NCI-H1436 (cell line): Measurements from ENCODE around the gene GIMAP6.
"Not testable (repeated sequence)": the region's sequence is repeated elsewhere in the genome, so short reads cannot be mapped to it uniquely, and the experiment has no call there.

Experiments
- DNase-seq: peaks from one replicate; lab custom pipeline; 2025; lab: John Stamatoyannopoulos, UW

GIMAP6 gene

GRCh38 chr7:150631866-150632864 is at the start of gene GIMAP6:
TSS of gene GIMAP6 (minus strand) at chr7:150632385. CDS start at chr7:150630142, 2,243 bp downstream.
- no peak for DNase-seq

- DNase-seq = not testable (repeated sequence)
Measured at GRCh38 chr7:150680364-150680763, 48.2 kb upstream of the GIMAP6 start.

GRCh38 chr7:150678601-150679000 is 46.4 kb upstream of the GIMAP6 start:
- not testable (repeated sequence) for DNase-seq

- not testable (repeated sequence) for DNase-seq
Measured at GRCh38 chr7:150676854-150677253, 44.7 kb upstream of the GIMAP6 start.

GRCh38 chr7:150676276-150676675 is 44.1 kb upstream of the GIMAP6 start:
- DNase-seq = not testable (repeated sequence)

- no peak for DNase-seq
Measured at GRCh38 chr7:150675714-150676113, 43.5 kb upstream of the GIMAP6 start.

- not testable (repeated sequence) for DNase-seq
Measured at GRCh38 chr7:150671798-150672585, 39.8 kb upstream of the GIMAP6 start.

GRCh38 chr7:150668977-150669376 is 36.8 kb upstream of the GIMAP6 start:
- no peak for DNase-seq

GRCh38 chr7:150668472-150668911 is 36.3 kb upstream of the GIMAP6 start:
- DNase-seq = no peak

- DNase-seq = no peak
Measured at GRCh38 chr7:150666412-150666811, 34.2 kb upstream of the GIMAP6 start.

GRCh38 chr7:150665896-150666295 is 33.7 kb upstream of the GIMAP6 start:
- DNase-seq = no peak

- DNase-seq = no peak
Measured at GRCh38 chr7:150665089-150665748, 33.0 kb upstream of the GIMAP6 start.

GRCh38 chr7:150663802-150664494 is 31.8 kb upstream of the GIMAP6 start:
- no peak for DNase-seq

- not testable (repeated sequence) for DNase-seq
Measured at GRCh38 chr7:150662821-150663220, 30.6 kb upstream of the GIMAP6 start.

GRCh38 chr7:150660939-150661613 is 28.9 kb upstream of the GIMAP6 start:
- DNase-seq = no peak

- DNase-seq = no peak
Measured at GRCh38 chr7:150657526-150657925, 25.3 kb upstream of the GIMAP6 start.

GRCh38 chr7:150656047-150656446 is 23.9 kb upstream of the GIMAP6 start:
- DNase-seq = no peak

- DNase-seq = no peak
Measured at GRCh38 chr7:150654692-150655091, 22.5 kb upstream of the GIMAP6 start.

- DNase-seq = no peak
Measured at GRCh38 chr7:150649080-150649385, 16.8 kb upstream of the GIMAP6 start.

- no peak for DNase-seq
Measured at GRCh38 chr7:150648353-150649079, 16.3 kb upstream of the GIMAP6 start.
